ENCODE data around the gene FBP1. TPM values are rescaled to one million over a fixed set of nuclear protein-coding genes. Genes with fewer than 3 reads are reported as not detected.

FBP1 gene
- total and polyA plus RNA-seq, 2 donors (not counting 3 experiments of a cell fraction or from before 2014, with no cell fraction given), result 2.5 to 3.8 TPM

- FAIRE-seq (peak; percentile 85), DNase-seq (ENCODE audit: low read depth, low spot score) (peak; percentile 66)
- ChIA-PET POLR2A (interaction anchor here (0.6 to 0.7 kb wide), 5 partner anchors 12 to 1220 kb away, joined by 3 to 7 read pairs (median 4); no protein-coding TSS in a partner anchor), CTCF (interaction anchor here (0.6 to 5.5 kb wide), 37 partner anchors 8 to 1648 kb away, joined by 3 to 234 read pairs (median 4); partner anchors contain the start of gene AOPEP)
- Histone ChIP-seq H3K4me2 (ENCODE audit: insufficient read depth, low read length) (peak overlapping the region; percentile 61), H3K27me3 (ENCODE audit: control insufficient read depth in 2 of 2, insufficient read depth in 2 of 2, low read length in 2 of 2) (peaks cover 9 to 14% of the 10 kb centered on the region in 2 experiments), H2AFZ (ENCODE audit: low read depth, low read length) (no peak overlapping the region), H3K9me1 (replicated peaks; ENCODE audit: control insufficient read depth, extremely low read depth, insufficient read depth, low read length) (no peaks in the 10 kb centered on the region), H3K79me2 (ENCODE audit: control insufficient read depth, insufficient read depth, low read length) (no peaks in the 10 kb centered on the region), H3K4me1 (ENCODE audit: control insufficient read depth, extremely low read depth, insufficient read depth, low read length) (peaks cover 6% of the 10 kb centered on the region), H3K9ac (replicated peaks; ENCODE audit: extremely low read depth, insufficient read depth, low read length) (no peak overlapping the region), H3K27ac (ENCODE audit: insufficient read depth, low read depth, low read length) (no peak overlapping the region), H3K9me3 (replicated peaks; ENCODE audit: control insufficient read depth, insufficient read depth, low read length) (no peaks in the 10 kb centered on the region), H3K4me3 (replicated peaks in 1 of 3; ENCODE audit: insufficient read depth in 1 of 3, low read depth in 1 of 3, low read length in 3 of 3) (peak overlapping the region in 1 of 3 experiments; percentile 22), H4K20me1 (replicated peaks; ENCODE audit: control insufficient read depth, extremely low read depth, insufficient read depth, low read length) (no peaks in the 10 kb centered on the region), H3K36me3 (ENCODE audit: control insufficient read depth in 2 of 2, extremely low read depth in 1 of 2, insufficient read depth in 2 of 2, low read length in 2 of 2) (no peaks in the 10 kb centered on the region)
- dilution Hi-C loops (cut with MboI; ENCODE audit: extremely low pct_ligation_motif_present, low sequenced_read_pairs), result loop anchor here (25.0 kb wide), 1 partner anchor 468 kb away; no protein-coding TSS in a partner anchor
- TF ChIP-seq JUN (IDR thresholded peaks at IDR 0.05; ENCODE audit: borderline replicate concordance, insufficient read depth, insufficient read length, low read depth), result no peak
- TF ChIP-seq EZH2 (IDR thresholded peaks at IDR 0.05; ENCODE audit: borderline replicate concordance, low read depth, low read length, severe bottlenecking), result no peak
- no peak for TF ChIP-seq POLR2A (IDR thresholded peaks at IDR 0.05; ENCODE audit: low read depth, low read length)
- TF ChIP-seq CTCF (IDR thresholded peaks at IDR 0.05; ENCODE audit: extremely low read depth in 1 of 2, insufficient read depth in 1 of 2, low read depth in 1 of 2, low read length in 2 of 2), result peak; percentile 78 to 79
- no peak for TF ChIP-seq POLR2AphosphoS5 (IDR thresholded peaks at IDR 0.05; ENCODE audit: insufficient read depth, low read depth, low read length)
- TF ChIP-seq MAX (IDR thresholded peaks at IDR 0.05; ENCODE audit: insufficient read depth, insufficient read length), result no peak
- TF ChIP-seq FOS (IDR thresholded peaks at IDR 0.05; ENCODE audit: borderline replicate concordance, insufficient read depth, low read length), result no peak
- no peak for TF ChIP-seq MYC (IDR thresholded peaks at IDR 0.05; ENCODE audit: low read depth, low read length)
- TF ChIP-seq GATA2 (IDR thresholded peaks at IDR 0.05; ENCODE audit: insufficient read depth, insufficient read length, low read depth, low read length), result peak; percentile 87
- no TSS peak for BruUV-seq (replicated peaks)
- intact Hi-C loops (cut with micrococcal nuclease), result loop anchor here (1.0 to 2.0 kb wide), 4 partner anchors 114 to 501 kb away; no protein-coding TSS in a partner anchor
Measured at GRCh38 chr9:94668928-94669729, 29.8 kb upstream of the FBP1 start.
